GM12874 (cell line): ENCODE results near the gene EDEM3.

Experiments
- TF ChIP-seq, protein P1 (sequence below): IDR thresholded peaks from 2 replicates; pipeline ENCODE4 v1.5.1; 2011; ENCODE audit warnings: low read depth, mild to moderate bottlenecking, control low read depth, low read length, moderate library complexity; ENCODE audit not compliant: insufficient read depth

The EDEM3 gene

DNA sequence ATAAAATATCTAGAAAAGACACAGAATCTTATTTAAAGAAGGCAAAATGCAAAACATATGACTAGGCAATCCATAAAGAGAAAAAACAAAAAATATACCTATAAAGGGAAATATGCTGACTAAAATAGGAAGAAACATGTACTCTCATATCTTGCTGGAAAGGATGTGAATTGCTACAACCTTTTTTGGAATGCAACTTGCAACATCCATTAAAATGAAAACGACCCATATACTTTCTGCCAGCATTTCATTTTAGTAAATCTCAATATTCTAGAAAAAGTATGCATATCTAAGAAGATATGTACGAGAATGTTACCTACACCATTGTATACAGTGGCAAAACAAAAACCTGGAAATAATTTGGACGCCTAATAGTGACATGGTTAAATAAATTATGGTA lies 56.6 kb downstream of the EDEM3 start:
- TF ChIP-seq, protein P1, sequence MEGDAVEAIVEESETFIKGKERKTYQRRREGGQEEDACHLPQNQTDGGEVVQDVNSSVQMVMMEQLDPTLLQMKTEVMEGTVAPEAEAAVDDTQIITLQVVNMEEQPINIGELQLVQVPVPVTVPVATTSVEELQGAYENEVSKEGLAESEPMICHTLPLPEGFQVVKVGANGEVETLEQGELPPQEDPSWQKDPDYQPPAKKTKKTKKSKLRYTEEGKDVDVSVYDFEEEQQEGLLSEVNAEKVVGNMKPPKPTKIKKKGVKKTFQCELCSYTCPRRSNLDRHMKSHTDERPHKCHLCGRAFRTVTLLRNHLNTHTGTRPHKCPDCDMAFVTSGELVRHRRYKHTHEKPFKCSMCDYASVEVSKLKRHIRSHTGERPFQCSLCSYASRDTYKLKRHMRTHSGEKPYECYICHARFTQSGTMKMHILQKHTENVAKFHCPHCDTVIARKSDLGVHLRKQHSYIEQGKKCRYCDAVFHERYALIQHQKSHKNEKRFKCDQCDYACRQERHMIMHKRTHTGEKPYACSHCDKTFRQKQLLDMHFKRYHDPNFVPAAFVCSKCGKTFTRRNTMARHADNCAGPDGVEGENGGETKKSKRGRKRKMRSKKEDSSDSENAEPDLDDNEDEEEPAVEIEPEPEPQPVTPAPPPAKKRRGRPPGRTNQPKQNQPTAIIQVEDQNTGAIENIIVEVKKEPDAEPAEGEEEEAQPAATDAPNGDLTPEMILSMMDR = no peak

DNA sequence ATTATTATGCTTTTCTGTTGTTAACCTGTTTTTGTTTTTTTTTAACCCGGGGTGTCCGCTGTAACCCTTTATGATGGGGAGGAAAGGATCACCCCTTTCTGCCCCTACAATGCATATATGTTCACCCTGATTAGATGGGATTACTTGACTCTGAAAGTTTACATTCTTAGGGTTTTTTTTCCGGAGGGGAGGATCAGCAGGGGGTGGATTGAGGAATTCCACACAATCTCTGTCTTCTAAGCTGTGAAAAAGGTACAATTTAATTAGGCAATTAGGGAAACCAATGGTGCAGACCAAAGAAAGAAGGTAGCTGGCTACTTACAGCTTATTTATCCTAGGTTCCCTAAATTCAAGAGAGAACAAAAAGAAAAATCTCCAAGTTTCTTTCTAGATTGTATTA lies 58.3 kb downstream of the EDEM3 start:
- TF ChIP-seq, protein P1 = no peak

GRCh38 chr1:184695023-184695422 lies 59.6 kb downstream of the EDEM3 start:
- TF ChIP-seq, protein P1 = no peak

DNA sequence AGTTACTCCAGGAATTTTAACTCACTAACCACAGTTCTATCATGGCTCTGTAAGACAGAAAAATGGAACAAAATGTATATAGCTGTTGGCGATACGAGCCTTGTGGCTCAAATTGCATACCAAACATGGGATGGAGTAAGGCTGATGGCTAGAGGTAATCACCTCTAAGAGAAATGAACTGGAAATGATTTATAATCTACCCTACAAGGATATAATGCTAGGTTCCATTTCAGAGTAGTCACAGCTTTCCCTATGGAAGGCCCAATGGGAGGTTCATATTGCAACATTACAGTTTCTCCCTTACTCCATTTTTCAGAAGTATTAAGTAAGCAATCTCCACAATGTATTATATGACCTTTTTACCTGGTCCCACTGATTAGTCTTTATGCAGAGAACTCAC lies 61.6 kb downstream of the EDEM3 start:
- TF ChIP-seq, protein P1 = no peak

DNA sequence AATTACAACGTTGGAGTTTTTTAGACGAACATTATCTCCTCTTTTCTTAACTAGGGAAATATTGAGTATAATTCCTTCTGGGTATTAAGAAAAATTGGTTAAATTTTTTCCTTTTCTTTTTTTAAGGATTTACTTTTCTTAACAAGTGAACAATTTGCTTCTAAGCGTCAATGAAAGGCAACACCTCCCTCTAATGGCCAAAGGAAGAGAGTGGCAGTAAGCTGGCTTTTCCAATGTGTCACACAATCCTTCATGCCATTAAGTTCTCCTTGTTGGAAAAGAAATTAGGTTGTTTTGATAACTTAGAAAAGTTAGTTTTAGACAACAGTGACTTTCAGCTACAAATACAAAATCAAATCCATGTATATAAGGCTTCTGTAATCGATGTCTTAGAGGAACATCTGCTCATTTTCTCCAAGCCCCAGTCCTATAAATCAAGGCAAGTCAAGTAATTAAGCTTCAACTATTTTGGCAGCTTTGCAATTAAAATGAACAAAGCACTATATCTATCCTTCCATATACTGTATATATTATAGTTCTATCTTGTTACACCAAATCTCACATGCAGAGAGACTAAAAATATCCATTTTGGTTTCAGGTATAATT lies 62.8 kb downstream of the EDEM3 start:
- TF ChIP-seq, protein P1 = peak; percentile 33; the same call in 1 of the 2 replicates

DNA sequence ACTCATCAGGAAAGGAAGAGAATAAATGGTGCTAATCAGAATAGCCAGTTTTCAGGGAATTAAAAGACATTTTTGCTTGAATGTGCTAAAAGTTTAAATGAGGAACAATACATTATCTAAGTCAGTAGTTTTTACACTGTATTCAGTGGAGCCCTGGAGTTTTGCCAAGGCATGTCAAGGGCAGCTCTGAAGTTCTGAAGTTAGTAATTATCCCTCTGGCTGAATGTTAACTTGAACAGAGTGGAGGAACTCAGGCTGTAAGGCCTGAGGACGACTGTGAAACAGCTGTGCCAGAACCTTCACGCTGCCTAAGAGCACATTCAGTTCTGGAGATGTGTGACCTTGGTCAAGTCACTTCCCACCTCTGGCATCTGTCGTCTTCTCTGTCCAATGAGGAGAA lies 68.1 kb downstream of the EDEM3 start:
- TF ChIP-seq, protein P1 = no peak

DNA sequence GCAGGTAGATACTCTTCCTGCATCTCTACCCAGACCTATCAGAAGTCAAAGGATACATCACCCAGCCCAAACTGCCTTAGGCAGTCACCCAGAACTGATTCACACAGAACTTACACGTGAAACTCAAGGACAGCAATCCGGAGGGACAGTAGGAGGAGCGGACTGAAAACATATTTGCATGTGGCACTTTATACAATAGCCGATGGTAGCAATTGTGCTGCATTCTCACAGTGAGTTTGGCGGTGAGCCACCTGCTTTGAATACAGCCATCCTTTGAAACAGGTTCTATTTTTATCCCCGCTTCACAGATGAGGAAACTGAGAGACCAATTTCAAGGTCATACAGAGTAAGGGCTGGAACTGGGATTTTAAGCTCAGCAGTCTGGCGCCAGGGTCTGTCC lies 69.5 kb downstream of the EDEM3 start:
- TF ChIP-seq, protein P1 = no peak
